Left ventricle myocardium inferior (tissue), 1 donor: ENCODE measurements around the gene GET4. TPM values are rescaled to one million over a fixed set of nuclear protein-coding genes. Genes with fewer than 3 reads are reported as not detected.

ENCODE experiments used
- DNase-seq: peaks from one replicate; pipeline ENCODE4 v3.0.0-alpha.2; 2020
- H3K27ac ChIP-seq: fragments of 200-600 bp; replicated peaks from 2 replicates; pipeline ENCODE4 v1.8.0; 2021
- H3K27me3 ChIP-seq: fragments of 200-600 bp; 2 replicates; pipeline ENCODE4 v1.8.0; 2021; ENCODE audit warnings: low read depth
- H3K36me3 ChIP-seq: fragments of 200-600 bp; 2 replicates; pipeline ENCODE4 v1.8.0; 2021
- H3K4me1 ChIP-seq: fragments of 200-600 bp; 2 replicates; pipeline ENCODE4 v1.8.0; 2021
- H3K4me3 ChIP-seq: fragments of 200-600 bp; 2 replicates; pipeline ENCODE4 v1.8.0; 2021; ENCODE audit warnings: mild to moderate bottlenecking, moderate library complexity
- H3K9me3 ChIP-seq: fragments of 200-600 bp; replicated peaks from 2 replicates; pipeline ENCODE4 v1.8.0; 2021
- CTCF ChIP-seq: fragments of 200-600 bp; IDR thresholded peaks from 2 replicates; pipeline ENCODE4 v1.8.0; 2021; ENCODE audit warnings: antibody characterized with exemption, mild to moderate bottlenecking, borderline replicate concordance
- intact Hi-C: fragments of 100-400 bp; cut with micrococcal nuclease; formaldehyde crosslinking; loops from one replicate; pipeline ENCODE4 v1.11.0; 2022
- total RNA-seq: library from RNA; stranded (reverse); fragmentation: NEBNext Ultra II Directional; extraction: Animal tissue kit (Norgen Biotek cat#: 25700); gene quantifications from one replicate; pipeline ENCODE4 v1.2.1, GENCODE V29; 2021
- donor health status: DM: no; HTN: yes; CAD: no; lungs with severe emphysema.

GET4 gene
- total RNA-seq, 1 donor from 2014 or later: 22.9 TPM

DNA sequence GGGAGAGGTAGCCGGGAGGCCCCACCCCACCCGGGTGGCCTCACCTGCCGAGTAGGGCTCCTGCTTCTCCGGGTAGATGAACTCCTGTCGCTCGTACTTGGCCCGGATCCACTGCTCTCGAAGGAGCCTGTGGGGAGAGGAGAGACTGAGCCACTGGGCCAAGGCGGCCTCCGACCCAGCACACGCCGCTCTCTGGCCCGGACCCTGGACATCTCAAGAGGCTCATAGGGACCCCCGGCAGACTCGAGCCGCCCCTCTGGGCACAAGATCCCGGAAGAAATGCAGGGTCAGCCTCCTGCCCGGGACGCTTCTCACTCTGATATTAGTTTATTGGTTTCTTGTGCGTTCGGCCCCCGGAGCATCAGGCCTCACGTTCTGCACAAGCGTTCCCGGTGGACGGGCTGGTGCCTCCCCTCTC, 43.6 kb downstream of the GET4 start:
- H3K4me1 ChIP-seq: peaks cover 21% of the 10 kb centered on the region
- TF ChIP-seq CTCF: no peak
- H3K27ac ChIP-seq: no peak overlapping the region
- no peaks in the 10 kb centered on the region for H3K9me3 ChIP-seq
- peak; percentile 11 for DNase-seq
- intact Hi-C loops: no loop called here
- H3K36me3 ChIP-seq: no peaks in the 10 kb centered on the region
- H3K4me3 ChIP-seq: no peak overlapping the region
- H3K27me3 ChIP-seq: peaks cover 23% of the 10 kb centered on the region

DNA sequence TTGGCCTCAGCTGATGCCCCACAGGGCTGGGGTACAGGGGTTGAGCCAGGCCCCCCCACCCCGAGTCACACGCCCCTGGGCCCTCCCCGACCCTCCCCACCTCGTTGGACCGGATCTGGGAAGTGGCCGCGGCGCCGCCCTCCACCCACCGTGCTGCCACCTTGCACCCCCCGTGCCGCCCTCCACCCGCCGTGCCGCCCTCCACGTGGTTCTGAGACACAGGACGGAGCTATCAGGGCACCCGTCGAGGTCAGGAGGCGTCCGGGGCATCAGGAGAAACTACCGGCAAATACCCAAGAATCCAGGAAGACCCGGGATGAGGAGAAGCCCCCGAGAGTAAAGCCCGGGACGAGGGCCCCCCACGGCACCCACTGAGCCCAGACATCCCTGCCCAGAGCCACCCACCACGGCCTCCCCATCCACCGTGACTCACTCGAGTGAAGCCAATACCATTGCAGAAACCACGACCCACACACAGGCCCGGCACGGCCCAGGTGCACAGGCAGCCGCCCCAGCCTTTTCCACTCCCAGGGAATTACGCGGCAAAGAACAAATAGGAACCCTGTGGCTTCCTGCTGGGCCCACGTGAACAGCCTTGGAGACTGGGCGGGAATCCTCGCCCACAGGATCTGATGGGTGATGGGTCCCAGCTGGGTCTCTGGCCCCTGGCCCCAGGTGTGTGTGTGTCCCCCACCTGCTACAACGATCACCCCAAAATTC, 44.2 kb downstream of the GET4 start:
- Histone ChIP-seq H3K27me3 (peaks cover 22% of the 10 kb centered on the region), H3K4me3 (no peak overlapping the region), H3K27ac (no peak overlapping the region), H3K36me3 (no peaks in the 10 kb centered on the region), H3K4me1 (peaks cover 26% of the 10 kb centered on the region), H3K9me3 (no peaks in the 10 kb centered on the region)
- peak; percentile 12 for DNase-seq
- no peak for TF ChIP-seq CTCF
- intact Hi-C loops: no loop called here

DNA sequence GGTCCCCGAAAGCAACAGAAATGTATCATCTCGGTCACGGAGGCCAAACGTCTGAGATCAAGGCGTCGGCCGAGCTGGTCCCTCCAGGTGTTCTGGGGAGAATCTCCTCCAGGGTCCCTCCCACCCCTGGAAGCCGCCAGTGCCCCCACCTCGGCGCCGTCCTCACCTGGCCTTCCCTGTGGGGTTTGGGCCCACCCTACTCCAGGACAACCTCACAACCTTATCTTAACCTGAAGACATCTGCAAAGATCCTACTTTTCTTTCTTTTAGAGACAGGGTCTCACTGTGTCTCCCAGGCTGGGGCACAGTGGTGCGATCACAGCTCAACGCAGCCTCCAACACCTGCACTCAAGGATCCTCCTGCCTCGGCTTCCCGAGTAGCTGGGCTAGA, 44.7 kb downstream of the GET4 start:
- Histone ChIP-seq H3K4me1 (peaks cover 28% of the 10 kb centered on the region), H3K27me3 (peaks cover 21% of the 10 kb centered on the region), H3K9me3 (no peaks in the 10 kb centered on the region), H3K36me3 (no peaks in the 10 kb centered on the region), H3K27ac (no peak overlapping the region), H3K4me3 (no peak overlapping the region)
- DNase-seq: no peak
- TF ChIP-seq CTCF: no peak
- intact Hi-C loops: no loop called here

GRCh38 chr7:921581-922333, 45.4 kb downstream of the GET4 start:
- peaks cover 21% of the 10 kb centered on the region for H3K27me3 ChIP-seq
- intact Hi-C loops: no loop called here
- DNase-seq: peak; percentile 7
- no peak for TF ChIP-seq CTCF
- no peak overlapping the region for H3K27ac ChIP-seq
- no peaks in the 10 kb centered on the region for H3K9me3 ChIP-seq
- no peaks in the 10 kb centered on the region for H3K36me3 ChIP-seq
- H3K4me1 ChIP-seq: peaks cover 22% of the 10 kb centered on the region
- no peak overlapping the region for H3K4me3 ChIP-seq

GRCh38 chr7:922334-923107, 46.2 kb downstream of the GET4 start:
- DNase-seq: no peak
- intact Hi-C loops: no loop called here
- H3K27ac ChIP-seq: peak overlapping the region; percentile 46
- H3K27me3 ChIP-seq: peaks cover 21% of the 10 kb centered on the region
- peaks cover 21% of the 10 kb centered on the region for H3K4me1 ChIP-seq
- no peak for TF ChIP-seq CTCF
- H3K4me3 ChIP-seq: peak overlapping the region; percentile 29
- H3K36me3 ChIP-seq: no peaks in the 10 kb centered on the region
- no peaks in the 10 kb centered on the region for H3K9me3 ChIP-seq
